Esophagus squamous epithelium (tissue), 5 donors: Measurements from ENCODE around the gene SLC39A3. TPM values are rescaled to one million over a fixed set of nuclear protein-coding genes. Genes with fewer than 3 reads are reported as not detected.
A peak's percentile ranks its signal among the peaks of the same experiment; 100 is the strongest.

Experiments
- DNase-seq: peaks from one replicate; lab custom pipeline; 2025; lab: John Stamatoyannopoulos, UW
- H3K27ac ChIP-seq, 4 donors: fragments of 200-600 bp; sonication (generic); one replicate each; pipeline ENCODE4 v1.5.1; 2016 to 2019; ENCODE audit warnings: mild to moderate bottlenecking in 1 of 4
- H3K27me3 ChIP-seq, 4 donors: fragments of 200-600 bp; sonication (generic); 1 replicate in 3 of 4; 2 replicates in 1 of 4; pipeline versions ENCODE4 v1.5.1 to v1.6.0; 2017 to 2021; ENCODE audit warnings: antibody characterized with exemption in 1 of 4
- H3K36me3 ChIP-seq, 3 donors: fragments of 200-600 bp; sonication (generic); one replicate each; pipeline ENCODE4 v1.5.1; 2016 to 2019
- H3K4me1 ChIP-seq, 3 donors: fragments of 200-600 bp; sonication (generic); one replicate each; pipeline ENCODE4 v1.5.1; 2017 to 2019
- H3K4me3 ChIP-seq, 4 donors: fragments of 200-600 bp; sonication (generic); 1 replicate in 3 of 4; 2 replicates in 1 of 4; pipeline ENCODE4 v1.5.1; 2016 to 2019; ENCODE audit warnings: mild to moderate bottlenecking in 2 of 4, moderate library complexity in 1 of 4
- H3K9me3 ChIP-seq, 3 donors: fragments of 200-600 bp; sonication (generic); one replicate each; pipeline ENCODE4 v1.5.1; 2016 to 2019
- CTCF ChIP-seq, 6 experiments: fragments of 450-650 bp in 4 of 6; fragments of 200-600 bp in 2 of 6; sonication (generic) in 2 of 6; IDR thresholded peaks; one replicate each; pipeline ENCODE4 v1.5.1; 2016 to 2019; ENCODE audit warnings: antibody characterized with exemption in 6 of 6, mild to moderate bottlenecking in 4 of 6, moderate library complexity in 4 of 6
- POLR2A ChIP-seq, 4 donors: fragments of 450-650 bp; IDR thresholded peaks; one replicate each; pipeline ENCODE4 v1.6.1; 2017; ENCODE audit warnings: antibody characterized with exemption in 4 of 4, mild to moderate bottlenecking in 4 of 4, moderate library complexity in 3 of 4
- WGBS, 2 donors: methylation state at CpG; one replicate each; pipeline ENCODE4 v1.1.5; 2018; 5-methylcytosine and 5-hydroxymethylcytosine counted together
- intact Hi-C: fragments of 100-400 bp; cut with DNase I; formaldehyde crosslinking; loops from one replicate; pipeline ENCODE4 v1.15.0; 2022
- total RNA-seq, 4 donors: library from RNA; depleted of rRNA; stranded (reverse); fragments of >200 nt; gene quantifications; one replicate each; pipeline ENCODE4 v1.1.0, GENCODE V29; 2016
- donor health status: DM: yes; HTN: yes; CAD: no.

SLC39A3 gene
- total RNA-seq, 4 donors from 2014 or later: 14.8 to 22.1 (median 20.7) TPM

DNA sequence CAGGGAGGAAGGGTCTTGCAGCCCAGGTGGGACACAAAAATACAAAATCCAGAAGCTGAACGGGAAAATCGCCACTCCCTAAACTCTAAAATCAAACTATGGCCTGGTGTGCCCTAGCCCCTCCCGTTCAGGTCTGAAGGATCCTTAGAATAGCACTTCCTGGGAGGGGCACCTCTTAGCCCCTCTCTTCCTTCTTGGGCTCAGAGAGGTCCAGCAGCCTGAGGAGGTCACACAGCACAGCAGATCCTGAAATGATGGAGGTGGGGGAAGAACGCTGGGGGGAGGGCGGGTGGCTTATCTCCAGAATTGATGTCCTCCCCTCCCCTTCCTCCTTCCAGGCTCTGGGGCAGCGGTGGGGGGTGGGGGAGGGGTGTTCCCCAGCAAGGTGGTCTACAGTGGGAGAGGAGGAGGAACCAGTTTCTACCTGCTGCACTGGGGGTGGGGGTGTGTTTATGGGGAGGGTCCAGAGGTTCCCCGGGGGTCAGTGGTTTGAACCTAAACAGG, 20.5 kb downstream of the SLC39A3 start:
- H3K27ac ChIP-seq: peak overlapping the region in 1 of 4 donors; percentile 9
- WGBS, 2 donors: 60% methylated on average over 3 of the region's 7 CpGs; no CpG with 5 or more reads in 1 of the 2 donors
- intact Hi-C loops: no loop called here
- no peak for TF ChIP-seq CTCF (IDR thresholded peaks at IDR 0.05)
- TF ChIP-seq POLR2A (IDR thresholded peaks at IDR 0.05): no peak
- H3K4me3 ChIP-seq: no peak overlapping the region
- H3K4me1 ChIP-seq: peaks cover 21 to 39% (median 25%) of the 10 kb centered on the region in 3 donors
- H3K27me3 ChIP-seq: peaks cover 0 to 71% (median 8%) of the 10 kb centered on the region in 4 donors
- no peak for DNase-seq
- H3K36me3 ChIP-seq: no peaks in the 10 kb centered on the region
- peaks cover 0 to 19% (median 5%) of the 10 kb centered on the region in 3 donors for H3K9me3 ChIP-seq

DNA sequence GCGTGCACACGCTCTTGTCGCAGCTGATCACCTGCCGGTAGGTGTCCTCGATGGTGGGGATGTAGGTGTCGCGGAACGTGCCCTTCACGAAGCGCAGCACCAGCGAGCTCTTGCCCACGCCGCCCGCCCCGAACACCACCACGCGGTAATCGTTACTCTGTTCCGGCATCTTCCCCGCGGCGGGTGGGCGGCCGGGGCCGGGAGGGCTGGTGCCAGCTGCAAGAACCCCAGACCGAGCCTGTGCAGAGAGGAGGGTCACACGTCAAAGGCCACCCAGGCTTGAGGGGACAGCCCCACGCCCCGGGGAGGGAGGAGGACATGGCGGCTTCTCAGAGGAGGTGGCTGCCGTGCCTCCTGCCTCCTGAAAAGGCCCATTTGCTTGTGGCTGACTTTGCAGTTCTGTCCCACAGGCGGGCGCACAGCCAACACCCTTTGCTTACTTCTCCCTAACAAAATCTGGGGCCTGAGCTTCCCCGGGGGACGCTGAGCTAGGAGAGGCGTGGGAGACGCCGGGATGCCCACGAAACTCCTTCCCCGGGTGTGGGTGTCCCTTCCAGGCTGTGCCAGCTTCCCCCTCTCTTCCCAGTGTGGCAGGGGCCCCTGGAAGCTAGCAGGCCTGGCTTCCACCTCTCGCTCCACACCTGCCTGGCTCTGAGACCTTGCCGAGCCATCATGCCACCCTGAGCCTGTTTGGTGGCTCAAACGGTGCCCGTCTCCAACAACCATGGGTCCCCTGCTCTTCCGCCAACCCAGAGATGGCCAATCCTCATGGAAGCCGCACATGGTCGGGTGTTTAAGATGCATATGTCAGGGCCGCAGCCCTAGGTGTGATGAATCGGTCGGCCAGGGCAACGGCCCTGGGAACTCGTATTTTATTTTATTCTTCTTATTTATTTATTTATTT, 21.9 kb downstream of the SLC39A3 start:
- 91% methylated on average over 9 to 15 of the region's 52 CpGs for WGBS, 2 donors
- intact Hi-C loops: no loop called here

GRCh38 chr19:2716722-2717637, 22.8 kb downstream of the SLC39A3 start:
- no peak for DNase-seq
- intact Hi-C loops: no loop called here
- Histone ChIP-seq H3K36me3 (no peaks in the 10 kb centered on the region), H3K9me3 (peaks cover 0 to 19% (median 5%) of the 10 kb centered on the region in 3 donors), H3K27me3 (peaks cover 0 to 48% (median 8%) of the 10 kb centered on the region in 4 donors), H3K4me1 (peaks cover 11 to 24% (median 17%) of the 10 kb centered on the region in 3 donors), H3K4me3 (no peak overlapping the region), H3K27ac (no peak overlapping the region)
- WGBS, 2 donors: 85 to 90% methylated on average over 23 to 28 of the region's 51 CpGs
- no peak for TF ChIP-seq CTCF (IDR thresholded peaks at IDR 0.05)
- TF ChIP-seq POLR2A (IDR thresholded peaks at IDR 0.05): no peak

More for the DNA sequence above, 21.9 kb downstream of the SLC39A3 start:
- Histone ChIP-seq H3K4me3 (no peak overlapping the region), H3K36me3 (no peaks in the 10 kb centered on the region), H3K9me3 (peaks cover 0 to 19% (median 5%) of the 10 kb centered on the region in 3 donors), H3K27ac (no peak overlapping the region), H3K4me1 (peaks cover 13 to 31% (median 21%) of the 10 kb centered on the region in 3 donors), H3K27me3 (peaks cover 0 to 57% (median 8%) of the 10 kb centered on the region in 4 donors)
- TF ChIP-seq CTCF (IDR thresholded peaks at IDR 0.05) (no peak), POLR2A (IDR thresholded peaks at IDR 0.05) (no peak)
- DNase-seq: no peak

- peaks cover 0 to 19% (median 5%) of the 10 kb centered on the region in 3 donors for H3K9me3 ChIP-seq
- DNase-seq: no peak
- no peak overlapping the region for H3K4me3 ChIP-seq
- no peak for TF ChIP-seq POLR2A (IDR thresholded peaks at IDR 0.05)
- no peak overlapping the region for H3K27ac ChIP-seq
- H3K36me3 ChIP-seq: no peaks in the 10 kb centered on the region
- 84 to 90% methylated on average over 9 to 10 of the region's 19 CpGs for WGBS, 2 donors
- intact Hi-C loops: no loop called here
- H3K27me3 ChIP-seq: peaks cover 0 to 41% (median 8%) of the 10 kb centered on the region in 4 donors
- peaks cover 11 to 17% (median 13%) of the 10 kb centered on the region in 3 donors for H3K4me1 ChIP-seq
These were observed 23.6 kb downstream of the SLC39A3 start for GRCh38 chr19:2716275-2716650.
